Measurements from ENCODE around the gene CKMT2. TPM values are rescaled to one million over a fixed set of nuclear protein-coding genes. Genes with fewer than 3 reads are reported as not detected.

CKMT2 gene
- total RNA-seq, 4 donors from 2014 or later, result 8.6 to 14.9 (median 12.9) TPM

DNA sequence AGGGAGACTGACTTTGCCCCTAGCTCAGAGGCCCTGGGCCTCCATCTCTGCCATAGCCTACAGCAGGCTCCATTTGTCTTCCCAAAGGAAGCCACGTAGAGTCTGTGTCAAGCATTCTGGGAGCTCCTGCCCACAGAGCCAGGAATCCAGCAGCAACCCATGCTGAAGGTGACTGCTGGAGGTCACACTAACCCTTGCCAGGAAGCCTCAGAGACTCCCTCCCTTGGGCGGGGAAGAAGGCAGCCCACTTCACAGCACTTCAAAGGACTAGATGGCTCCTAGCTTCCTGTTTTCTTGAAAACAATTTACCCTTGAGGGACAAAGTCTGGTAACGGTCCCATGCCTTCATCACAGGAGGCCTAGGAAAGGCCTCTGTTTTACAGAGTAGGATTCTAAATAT is 1.7 kb downstream of the CKMT2 start:
- intact Hi-C loops (cut with DNase I), result loop anchor here (5.0 kb wide), 1 partner anchor 68 kb away; the partner anchor contains the start of gene ZCCHC9
- H3K27ac ChIP-seq (replicated peaks in 1 of 4), result peak overlapping the region; percentile 77 to 86 (median 82)
- WGBS, result 78% methylated on average over 2 of the region's 3 CpGs
- H3K4me3 ChIP-seq, result no peak overlapping the region
- no peaks in the 10 kb centered on the region for H3K9me3 ChIP-seq
- H3K36me3 ChIP-seq, result no peaks in the 10 kb centered on the region
- H3K4me1 ChIP-seq, result peaks cover 31 to 51% (median 43%) of the 10 kb centered on the region in 4 donors
- no peaks in the 10 kb centered on the region for H3K27me3 ChIP-seq
- TF ChIP-seq POLR2AphosphoS5 (IDR thresholded peaks at IDR 0.05), result no peak
- no peak for TF ChIP-seq POLR2A (IDR thresholded peaks at IDR 0.05; ENCODE audit: low read depth)
- no peak for TF ChIP-seq EP300 (IDR thresholded peaks at IDR 0.05)
- TF ChIP-seq, protein P1, sequence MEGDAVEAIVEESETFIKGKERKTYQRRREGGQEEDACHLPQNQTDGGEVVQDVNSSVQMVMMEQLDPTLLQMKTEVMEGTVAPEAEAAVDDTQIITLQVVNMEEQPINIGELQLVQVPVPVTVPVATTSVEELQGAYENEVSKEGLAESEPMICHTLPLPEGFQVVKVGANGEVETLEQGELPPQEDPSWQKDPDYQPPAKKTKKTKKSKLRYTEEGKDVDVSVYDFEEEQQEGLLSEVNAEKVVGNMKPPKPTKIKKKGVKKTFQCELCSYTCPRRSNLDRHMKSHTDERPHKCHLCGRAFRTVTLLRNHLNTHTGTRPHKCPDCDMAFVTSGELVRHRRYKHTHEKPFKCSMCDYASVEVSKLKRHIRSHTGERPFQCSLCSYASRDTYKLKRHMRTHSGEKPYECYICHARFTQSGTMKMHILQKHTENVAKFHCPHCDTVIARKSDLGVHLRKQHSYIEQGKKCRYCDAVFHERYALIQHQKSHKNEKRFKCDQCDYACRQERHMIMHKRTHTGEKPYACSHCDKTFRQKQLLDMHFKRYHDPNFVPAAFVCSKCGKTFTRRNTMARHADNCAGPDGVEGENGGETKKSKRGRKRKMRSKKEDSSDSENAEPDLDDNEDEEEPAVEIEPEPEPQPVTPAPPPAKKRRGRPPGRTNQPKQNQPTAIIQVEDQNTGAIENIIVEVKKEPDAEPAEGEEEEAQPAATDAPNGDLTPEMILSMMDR (IDR thresholded peaks at IDR 0.05), result no peak
- DNase-seq (ENCODE audit: extremely low spot score), result no peak

DNA sequence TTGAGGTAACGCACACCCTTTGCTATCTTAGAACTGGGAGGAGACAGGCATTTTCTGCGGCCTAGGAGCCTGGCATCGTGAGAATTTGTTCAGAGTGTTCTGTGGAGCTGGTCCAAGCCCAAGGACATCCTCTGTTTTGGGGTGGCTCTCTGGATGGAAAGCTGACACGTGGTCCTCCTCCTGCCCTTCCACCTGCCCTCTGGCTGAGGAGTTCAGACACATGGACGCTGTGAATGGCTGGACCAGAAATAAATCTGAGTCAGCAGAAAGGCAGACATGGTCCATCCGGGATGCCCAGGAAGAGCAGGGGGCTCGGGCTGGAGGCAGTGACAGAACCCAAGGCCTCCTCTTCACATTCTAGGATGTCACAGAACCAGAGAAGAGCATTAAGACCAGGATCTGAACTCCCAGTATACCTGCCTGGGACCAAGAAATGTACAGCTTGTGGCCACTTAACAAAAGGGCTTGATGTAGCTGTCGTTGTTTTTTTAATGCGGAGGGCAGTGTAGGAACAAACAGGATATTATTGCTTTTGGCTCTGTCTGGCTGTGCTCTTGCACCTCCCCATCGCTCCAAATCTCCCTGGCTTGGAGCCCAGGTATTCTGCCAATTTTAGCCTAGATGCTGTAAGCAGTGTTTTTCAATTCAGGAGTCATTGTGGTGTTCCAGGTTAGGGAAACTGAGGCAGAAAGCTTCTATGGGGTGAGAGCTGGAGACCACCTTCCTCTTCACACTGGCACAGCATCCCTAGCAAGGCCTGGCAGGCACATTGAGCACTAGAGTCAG is 2.4 kb downstream of the CKMT2 start:
- H3K4me3 ChIP-seq, result no peak overlapping the region

DNA sequence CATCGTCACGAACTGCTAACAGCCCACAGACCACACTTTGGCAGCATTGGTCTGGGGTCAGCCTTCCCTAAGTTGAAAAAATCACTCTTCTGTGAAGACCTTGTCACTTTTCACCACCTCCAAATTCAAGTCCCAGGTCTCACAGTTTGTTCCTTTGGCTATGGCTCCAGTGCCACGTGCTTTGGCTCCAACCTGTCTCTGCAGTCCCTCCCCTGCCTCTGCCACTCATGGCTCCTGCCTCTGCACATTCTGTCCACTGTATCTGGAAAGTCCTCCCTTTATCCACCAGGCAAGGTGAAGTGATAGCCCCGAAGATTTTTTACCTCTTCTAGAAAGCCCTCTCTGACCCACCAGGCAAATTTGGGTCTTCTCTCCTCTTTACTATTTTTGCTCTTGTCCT is 5.3 kb downstream of the CKMT2 start:
- 96% methylated on average over 4 of the region's 4 CpGs for WGBS
- H3K4me3 ChIP-seq, result no peak overlapping the region
- no peaks in the 10 kb centered on the region for H3K9me3 ChIP-seq
- no peaks in the 10 kb centered on the region for H3K27me3 ChIP-seq
- peaks cover 28 to 47% (median 31%) of the 10 kb centered on the region in 4 donors for H3K4me1 ChIP-seq
- no peak overlapping the region for H3K27ac ChIP-seq (replicated peaks in 1 of 4)
- intact Hi-C loops (cut with DNase I), result no loop called here
- no peak for TF ChIP-seq EP300 (IDR thresholded peaks at IDR 0.05)
- no peak for DNase-seq (ENCODE audit: extremely low spot score)
- no peaks in the 10 kb centered on the region for H3K36me3 ChIP-seq

More for the DNA sequence above, 2.4 kb downstream of the CKMT2 start:
- DNase-seq (ENCODE audit: extremely low spot score), result no peak
- Histone ChIP-seq H3K27me3 (no peaks in the 10 kb centered on the region), H3K27ac (replicated peaks in 1 of 4) (peak overlapping the region; percentile 2 to 86 (median 80)), H3K4me1 (peaks cover 37 to 58% (median 43%) of the 10 kb centered on the region in 4 donors), H3K36me3 (no peaks in the 10 kb centered on the region), H3K9me3 (no peaks in the 10 kb centered on the region)
- WGBS, result 63% methylated on average over 10 of the region's 10 CpGs
- TF ChIP-seq POLR2AphosphoS5 (IDR thresholded peaks at IDR 0.05) (no peak), POLR2A (IDR thresholded peaks at IDR 0.05; ENCODE audit: low read depth) (no peak), EP300 (IDR thresholded peaks at IDR 0.05) (no peak)
- TF ChIP-seq, protein P1 (IDR thresholded peaks at IDR 0.05), result no peak
- intact Hi-C loops (cut with DNase I), result no loop called here

DNA sequence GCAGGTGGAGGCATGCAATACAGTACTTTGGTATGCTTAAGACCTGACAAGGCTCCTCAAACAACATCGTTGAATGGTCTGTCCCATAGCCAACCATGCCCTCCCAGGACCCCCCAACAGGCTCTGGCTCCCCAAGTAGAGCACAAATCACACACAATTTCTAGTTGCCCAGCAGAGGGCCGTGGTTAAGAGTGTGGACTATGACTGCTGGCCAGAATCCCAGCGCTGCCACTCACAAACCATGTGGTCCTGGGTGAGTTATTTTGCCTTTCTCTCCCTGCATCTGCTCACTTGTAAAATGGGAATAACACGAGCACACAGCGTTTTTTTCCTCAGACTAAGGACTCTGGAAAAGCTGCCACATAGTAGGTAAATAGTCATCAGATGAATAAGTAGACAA is 6.5 kb downstream of the CKMT2 start:
- peaks cover 16 to 35% (median 25%) of the 10 kb centered on the region in 4 donors for H3K4me1 ChIP-seq
- H3K4me3 ChIP-seq, result no peak overlapping the region
- H3K36me3 ChIP-seq, result no peaks in the 10 kb centered on the region
- DNase-seq (ENCODE audit: extremely low spot score), result no peak
- WGBS, result 74% methylated on average over 5 of the region's 5 CpGs
- intact Hi-C loops (cut with DNase I), result no loop called here
- H3K9me3 ChIP-seq, result no peaks in the 10 kb centered on the region
- no peak for TF ChIP-seq POLR2AphosphoS5 (IDR thresholded peaks at IDR 0.05)
- TF ChIP-seq EP300 (IDR thresholded peaks at IDR 0.05), result no peak
- no peak for TF ChIP-seq POLR2A (IDR thresholded peaks at IDR 0.05; ENCODE audit: low read depth)
- TF ChIP-seq, protein P1 (IDR thresholded peaks at IDR 0.05), result no peak
- H3K27ac ChIP-seq (replicated peaks in 1 of 4), result no peak overlapping the region
- H3K27me3 ChIP-seq, result no peaks in the 10 kb centered on the region

DNA sequence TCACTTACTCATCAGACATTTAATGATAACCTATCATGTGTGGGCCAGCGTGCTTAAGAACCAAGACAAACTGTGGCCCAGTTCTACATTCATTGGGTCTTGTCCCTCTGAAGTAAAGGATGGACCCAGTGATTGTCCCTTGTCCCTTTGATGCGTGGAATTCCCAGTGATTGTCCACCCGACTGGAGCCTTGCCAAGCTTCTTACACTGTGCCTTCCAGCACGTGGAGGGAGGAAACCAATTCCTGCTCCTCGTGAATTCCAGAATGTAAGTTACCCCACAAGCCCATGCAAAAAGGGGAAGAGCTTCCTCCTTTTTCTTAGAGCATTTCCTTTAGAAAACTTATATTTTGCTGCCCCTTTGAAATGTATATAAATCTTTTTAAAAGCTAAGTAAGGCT is 7.9 kb downstream of the CKMT2 start:
- Histone ChIP-seq H3K27ac (replicated peaks in 1 of 4) (no peak overlapping the region), H3K4me3 (no peak overlapping the region), H3K4me1 (peaks cover 3 to 29% (median 18%) of the 10 kb centered on the region in 4 donors), H3K36me3 (no peaks in the 10 kb centered on the region), H3K27me3 (no peaks in the 10 kb centered on the region), H3K9me3 (no peaks in the 10 kb centered on the region)
- DNase-seq (ENCODE audit: extremely low spot score), result peak; percentile 55
- WGBS, result 40% methylated on average over 5 of the region's 5 CpGs
- intact Hi-C loops (cut with DNase I), result no loop called here
- no peak for TF ChIP-seq POLR2A (IDR thresholded peaks at IDR 0.05; ENCODE audit: low read depth)
- no peak for TF ChIP-seq EP300 (IDR thresholded peaks at IDR 0.05)
- TF ChIP-seq POLR2AphosphoS5 (IDR thresholded peaks at IDR 0.05), result no peak
- TF ChIP-seq, protein P1 (IDR thresholded peaks at IDR 0.05), result no peak
